Right lobe of liver (tissue), 4 donors: ENCODE results near the gene DENND2A.

Experiments
- CTCF ChIP-seq, 4 donors: fragments of 200-600 bp in 3 of 4; fragments of 450-650 bp in 1 of 4; IDR thresholded peaks; one replicate each; pipeline versions ENCODE4 v1.5.1 to v1.8.0; 2016 to 2022; ENCODE audit warnings: antibody characterized with exemption in 4 of 4, mild to moderate bottlenecking in 2 of 4
- POLR2A ChIP-seq: fragments of 450-650 bp; IDR thresholded peaks from one replicate; pipeline ENCODE4 v1.6.1; 2017; ENCODE audit warnings: antibody characterized with exemption, mild to moderate bottlenecking
- donor health status: DM: no; HTN: no; CAD: no.
- donor health status: DM: no; HTN: no; CAD: no.
- donor health status: DM: no; HTN: yes; CAD: no.

GRCh38 chr7:140679186-140679585 lies 38.6 kb upstream of the DENND2A start:
- TF ChIP-seq POLR2A (no peak), CTCF (IDR thresholded peaks at IDR 0.05) (no peak)
